Ovary (tissue), 3 donors: ENCODE measurements around the gene TEX12.

Source experiments
- EP300 ChIP-seq: sonication (generic); formaldehyde crosslinking; IDR thresholded peaks from one replicate; pipeline ENCODE4 v1.6.1; 2017; ENCODE audit warnings: antibody characterized with exemption
- POLR2A ChIP-seq: fragments of 450-650 bp; IDR thresholded peaks from one replicate; pipeline ENCODE4 v1.6.1; 2017; ENCODE audit warnings: antibody characterized with exemption, mild to moderate bottlenecking, moderate library complexity
- TF ChIP-seq, protein P1 (sequence below), 3 donors: fragments of 450-650 bp in 2 of 3; fragments of 200-600 bp in 1 of 3; IDR thresholded peaks; one replicate each; pipeline versions ENCODE4 v1.5.1 to v1.8.0; 2016 to 2022; ENCODE audit warnings: antibody characterized with exemption in 3 of 3, mild to moderate bottlenecking in 1 of 3
- donor health status: DM: no; HTN: no; CAD: no.

DNA sequence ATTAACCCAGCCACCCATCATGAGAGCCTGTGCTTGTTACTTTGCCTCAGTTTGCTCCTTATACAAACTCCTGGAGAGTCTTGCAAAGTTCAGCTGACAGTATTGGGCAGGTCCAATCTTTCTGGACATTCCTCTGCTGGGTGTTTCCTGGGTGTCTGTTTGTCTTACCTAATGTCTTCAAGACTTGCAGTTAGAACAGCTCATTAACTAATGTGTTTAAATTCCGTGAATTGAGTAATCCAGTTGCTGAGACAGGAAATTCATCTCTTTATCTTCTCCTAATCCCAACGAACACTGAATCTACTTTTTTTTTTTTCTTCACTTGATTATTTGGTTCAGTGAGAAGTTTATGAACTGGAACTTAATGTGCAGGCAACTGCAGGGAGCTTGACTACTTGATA, 28.8 kb downstream of the TEX12 start:
- TF ChIP-seq, protein P1, sequence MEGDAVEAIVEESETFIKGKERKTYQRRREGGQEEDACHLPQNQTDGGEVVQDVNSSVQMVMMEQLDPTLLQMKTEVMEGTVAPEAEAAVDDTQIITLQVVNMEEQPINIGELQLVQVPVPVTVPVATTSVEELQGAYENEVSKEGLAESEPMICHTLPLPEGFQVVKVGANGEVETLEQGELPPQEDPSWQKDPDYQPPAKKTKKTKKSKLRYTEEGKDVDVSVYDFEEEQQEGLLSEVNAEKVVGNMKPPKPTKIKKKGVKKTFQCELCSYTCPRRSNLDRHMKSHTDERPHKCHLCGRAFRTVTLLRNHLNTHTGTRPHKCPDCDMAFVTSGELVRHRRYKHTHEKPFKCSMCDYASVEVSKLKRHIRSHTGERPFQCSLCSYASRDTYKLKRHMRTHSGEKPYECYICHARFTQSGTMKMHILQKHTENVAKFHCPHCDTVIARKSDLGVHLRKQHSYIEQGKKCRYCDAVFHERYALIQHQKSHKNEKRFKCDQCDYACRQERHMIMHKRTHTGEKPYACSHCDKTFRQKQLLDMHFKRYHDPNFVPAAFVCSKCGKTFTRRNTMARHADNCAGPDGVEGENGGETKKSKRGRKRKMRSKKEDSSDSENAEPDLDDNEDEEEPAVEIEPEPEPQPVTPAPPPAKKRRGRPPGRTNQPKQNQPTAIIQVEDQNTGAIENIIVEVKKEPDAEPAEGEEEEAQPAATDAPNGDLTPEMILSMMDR (IDR thresholded peaks at IDR 0.05): no peak
- no peak for TF ChIP-seq POLR2A
- TF ChIP-seq EP300: no peak
